ENCODE results near the gene OR12D1.
"Not testable (repeated sequence)": the region's sequence is repeated elsewhere in the genome, so short reads cannot be mapped to it uniquely, and the experiment has no call there.

OR12D1 gene

GRCh38 chr6:29414588-29414987 lies at the start of gene OR12D1:
Gene OR12D1, plus strand, starts transcription at chr6:29414928.
- DNase-seq = no peak

- no peak for DNase-seq
Observed at GRCh38 chr6:29368765-29369164, 46.0 kb upstream of the OR12D1 start, which contains the start of gene OR5V1. Gene OR5V1, minus strand, starts transcription at chr6:29368865. Its CDS starts 12,670 bp downstream, at chr6:29356195.

GRCh38 chr6:29375191-29375590 lies 39.5 kb upstream of the OR12D1 start, which contains the start of gene OR12D3:
Gene OR12D3, minus strand, starts transcription at chr6:29375291. Its CDS starts 4 bp downstream, at chr6:29375287.
- no peak for DNase-seq

GRCh38 chr6:29376003-29376402 lies 38.7 kb upstream of the OR12D1 start:
- no peak for DNase-seq

GRCh38 chr6:29388533-29388932 lies 26.2 kb upstream of the OR12D1 start:
- DNase-seq = no peak

- no peak for DNase-seq
Observed at GRCh38 chr6:29395331-29395730, 19.4 kb upstream of the OR12D1 start, which contains the start of gene OR12D2. Gene OR12D2, plus strand, starts transcription at chr6:29395631. Its CDS starts 1,069 bp downstream, at chr6:29396700.

GRCh38 chr6:29399525-29399924 lies 15.2 kb upstream of the OR12D1 start:
- no peak for DNase-seq

GRCh38 chr6:29403801-29404200 lies 10.9 kb upstream of the OR12D1 start:
- DNase-seq = no peak

GRCh38 chr6:29419516-29419915 lies 4.8 kb downstream of the OR12D1 start:
- no peak for DNase-seq

- no peak for DNase-seq
Observed at GRCh38 chr6:29424168-29424567, 9.4 kb downstream of the OR12D1 start.

- no peak for DNase-seq
Observed at GRCh38 chr6:29424575-29424974, 9.8 kb downstream of the OR12D1 start.

GRCh38 chr6:29425075-29425474 lies 10.3 kb downstream of the OR12D1 start:
- no peak for DNase-seq

GRCh38 chr6:29426654-29427053 lies 11.9 kb downstream of the OR12D1 start:
- DNase-seq = no peak

GRCh38 chr6:29436730-29437129 lies 22.0 kb downstream of the OR12D1 start:
- DNase-seq = not testable (repeated sequence)

- no peak for DNase-seq
Observed at GRCh38 chr6:29439006-29439405, 24.3 kb downstream of the OR12D1 start, which contains the start of gene OR10C1. Gene OR10C1, plus strand, starts transcription at chr6:29439306. Its CDS starts 710 bp downstream, at chr6:29440016.

- DNase-seq = no peak
Observed at GRCh38 chr6:29442719-29443118, 28.0 kb downstream of the OR12D1 start.

- not testable (repeated sequence) for DNase-seq
Observed at GRCh38 chr6:29444031-29444430, 29.3 kb downstream of the OR12D1 start.

GRCh38 chr6:29447670-29448069 lies 32.9 kb downstream of the OR12D1 start:
- DNase-seq = no peak

- DNase-seq = no peak
Observed at GRCh38 chr6:29451471-29452193, 36.9 kb downstream of the OR12D1 start.

- no peak for DNase-seq
Observed at GRCh38 chr6:29456971-29457370, 42.2 kb downstream of the OR12D1 start, which contains the start of the genes OR11A1 and OR2H1. Gene OR11A1, minus strand, starts transcription at chr6:29457071. Its CDS starts 29,430 bp downstream, at chr6:29427641. Gene OR2H1, plus strand, starts transcription at chr6:29457155. Its CDS starts 4,615 bp downstream, at chr6:29461770.

GRCh38 chr6:29461021-29461814 lies 46.5 kb downstream of the OR12D1 start:
- DNase-seq = no peak

GRCh38 chr6:29462022-29462421 lies 47.3 kb downstream of the OR12D1 start:
- no peak for DNase-seq

- no peak for DNase-seq
Observed at GRCh38 chr6:29465279-29465678, 50.6 kb downstream of the OR12D1 start.

Data from T1000 (cell line).